DMS 273 treated with DMSO at 0.1 percent for 48 hours (cell line): ENCODE data around the gene DPH6.
"Not testable (repeated sequence)": the region's sequence is repeated elsewhere in the genome, so short reads cannot be mapped to it uniquely, and the experiment has no call there.

ENCODE experiments used
- DNase-seq: peaks from one replicate; lab custom pipeline; 2025; lab: John Stamatoyannopoulos, UW

The DPH6 gene

GRCh38 chr15:35437157-35437556, 108.8 kb downstream of the DPH6 start:
- DNase-seq: no peak

GRCh38 chr15:35436422-35436821, 109.5 kb downstream of the DPH6 start:
- DNase-seq: no peak

- DNase-seq: no peak
Measured at GRCh38 chr15:35431281-35431680, 114.7 kb downstream of the DPH6 start.

- no peak for DNase-seq
Measured at GRCh38 chr15:35430301-35430700, 115.7 kb downstream of the DPH6 start.

- no peak for DNase-seq
Measured at GRCh38 chr15:35427496-35427895, 118.5 kb downstream of the DPH6 start.

- no peak for DNase-seq
Measured at GRCh38 chr15:35427091-35427490, 118.9 kb downstream of the DPH6 start.

GRCh38 chr15:35410775-35411174, 135.2 kb downstream of the DPH6 start:
- DNase-seq: no peak

- no peak for DNase-seq
Measured at GRCh38 chr15:35399901-35400300, 146.1 kb downstream of the DPH6 start.

- DNase-seq: no peak
Measured at GRCh38 chr15:35397027-35397426, 148.9 kb downstream of the DPH6 start.

- DNase-seq: no peak
Measured at GRCh38 chr15:35394416-35394815, 151.5 kb downstream of the DPH6 start.

- no peak for DNase-seq
Measured at GRCh38 chr15:35393398-35393797, 152.6 kb downstream of the DPH6 start.

GRCh38 chr15:35391408-35391984, 154.5 kb downstream of the DPH6 start:
- not testable (repeated sequence) for DNase-seq

- no peak for DNase-seq
Measured at GRCh38 chr15:35383506-35383905, 162.5 kb downstream of the DPH6 start.

GRCh38 chr15:35381328-35381727, 164.6 kb downstream of the DPH6 start:
- no peak for DNase-seq

GRCh38 chr15:35379972-35380371, 166.0 kb downstream of the DPH6 start:
- no peak for DNase-seq

- not testable (repeated sequence) for DNase-seq
Measured at GRCh38 chr15:35378454-35378853, 167.5 kb downstream of the DPH6 start.

GRCh38 chr15:35376707-35377106, 169.3 kb downstream of the DPH6 start:
- no peak for DNase-seq

GRCh38 chr15:35374661-35375060, 171.3 kb downstream of the DPH6 start:
- no peak for DNase-seq

GRCh38 chr15:35362195-35362829, 183.7 kb downstream of the DPH6 start:
- DNase-seq: no peak

- no peak for DNase-seq
Measured at GRCh38 chr15:35358824-35359223, 187.1 kb downstream of the DPH6 start.

GRCh38 chr15:35351059-35351458, 194.9 kb downstream of the DPH6 start:
- DNase-seq: no peak

GRCh38 chr15:35349916-35350315, 196.0 kb downstream of the DPH6 start:
- DNase-seq: no peak

- no peak for DNase-seq
Measured at GRCh38 chr15:35330916-35331315, 215.0 kb downstream of the DPH6 start.

GRCh38 chr15:35330048-35330695, 215.8 kb downstream of the DPH6 start:
- no peak for DNase-seq
